Cardiac muscle cell (in vitro differentiated cells and primary cell): ENCODE measurements around the gene KRT7. TPM values are rescaled to one million over a fixed set of nuclear protein-coding genes. Genes with fewer than 3 reads are reported as not detected.

Experiments
- DNase-seq, 2 donors: peaks; one replicate each; pipeline versions ENCODE4 v3.0.0 to v3.0.0-alpha.2; 2010 to 2017; ENCODE audit warnings: low read depth in 1 of 2, low spot score in 1 of 2
- H3K27ac ChIP-seq: fragments of 200-600 bp; sonication (generic); 2 replicates; pipeline ENCODE4 v1.5.1; 2016
- H3K27me3 ChIP-seq: fragments of 200-600 bp; sonication (generic); 2 replicates; pipeline ENCODE4 v1.6.0; 2016; ENCODE audit warnings: control low read depth
- H3K36me3 ChIP-seq: fragments of 200-600 bp; sonication (generic); 2 replicates; pipeline ENCODE4 v1.5.1; 2016; ENCODE audit warnings: control low read depth
- H3K4me1 ChIP-seq: fragments of 200-600 bp; sonication (generic); 2 replicates; pipeline ENCODE4 v1.8.1; 2017; ENCODE audit warnings: low read depth, mild to moderate bottlenecking, mixed run types
- H3K4me3 ChIP-seq: fragments of 200-600 bp; sonication (generic); 2 replicates; pipeline ENCODE4 v1.5.1; 2016; ENCODE audit warnings: mild to moderate bottlenecking
- H3K9me3 ChIP-seq: fragments of 200-600 bp; sonication (generic); 2 replicates; pipeline ENCODE4 v1.5.1; 2017; ENCODE audit warnings: low read depth, mild to moderate bottlenecking, control low read depth
- CTCF ChIP-seq: IDR thresholded peaks from 2 replicates; pipeline ENCODE4 v1.5.1; 2012; ENCODE audit warnings: low read depth, mild to moderate bottlenecking, low read length
- polyA plus RNA-seq: library from polyadenylated mRNA; unstranded; fragments of >200 nt; fragmentation: Nextera tagmentation; extraction: Ambion mirVana; gene quantifications from 2 replicates; pipeline ENCODE4 v1.2.1, GENCODE V29; 2016
- total RNA-seq: library from RNA; depleted of rRNA; stranded (reverse); fragments of >200 nt; gene quantifications from 2 replicates; pipeline ENCODE4 v1.2.3, GENCODE V29; 2016

The KRT7 gene
- total and polyA plus RNA-seq, 2 experiments from 2014 or later = 0.36 to 0.50 TPM

GRCh38 chr12:52190860-52191729 lies 41.9 kb upstream of the KRT7 start:
- no peak overlapping the region for H3K27ac ChIP-seq
- H3K4me1 ChIP-seq = peaks cover 27% of the 10 kb centered on the region

GRCh38 chr12:52191841-52192791 lies 40.9 kb upstream of the KRT7 start, which contains the start of gene KRT80:
TSS of gene KRT80 (minus strand) at chr12:52192014. CDS start at chr12:52191902, 112 bp downstream.
- no peak for TF ChIP-seq CTCF
- Histone ChIP-seq H3K4me1 (peaks cover 27% of the 10 kb centered on the region), H3K27me3 (peaks cover 2% of the 10 kb centered on the region), H3K27ac (no peak within 1 kb of the TSS), H3K4me3 (no peak within 1 kb of the TSS), H3K9me3 (no peaks in the 10 kb centered on the region), H3K36me3 (no peaks in the 10 kb centered on the region)
- peak in 1 of 2 donors; percentile 99 for DNase-seq

More at GRCh38 chr12:52190860-52191729, 41.9 kb upstream of the KRT7 start:
- H3K27me3 ChIP-seq = peaks cover 2% of the 10 kb centered on the region
- no peak for TF ChIP-seq CTCF
- H3K9me3 ChIP-seq = no peaks in the 10 kb centered on the region
- DNase-seq = no peak
- H3K4me3 ChIP-seq = no peak overlapping the region
- H3K36me3 ChIP-seq = no peaks in the 10 kb centered on the region

- Histone ChIP-seq H3K36me3 (no peaks in the 10 kb centered on the region), H3K27ac (peak overlapping the region; percentile 35), H3K9me3 (no peaks in the 10 kb centered on the region), H3K4me1 (peaks cover 27% of the 10 kb centered on the region), H3K4me3 (no peak overlapping the region), H3K27me3 (peaks cover 3% of the 10 kb centered on the region)
- no peak for TF ChIP-seq CTCF
- DNase-seq = no peak
These were observed 39.5 kb upstream of the KRT7 start for GRCh38 chr12:52193532-52193931.

GRCh38 chr12:52193991-52194390 lies 39.1 kb upstream of the KRT7 start:
- Histone ChIP-seq H3K36me3 (no peaks in the 10 kb centered on the region), H3K4me1 (peaks cover 27% of the 10 kb centered on the region), H3K4me3 (no peak overlapping the region), H3K9me3 (no peaks in the 10 kb centered on the region), H3K27ac (peak overlapping the region; percentile 35), H3K27me3 (peaks cover 5% of the 10 kb centered on the region)
- TF ChIP-seq CTCF = no peak
- peak; percentile 80 to 85 for DNase-seq

- H3K27me3 ChIP-seq = peaks cover 3% of the 10 kb centered on the region
- H3K9me3 ChIP-seq = no peaks in the 10 kb centered on the region
- H3K36me3 ChIP-seq = no peaks in the 10 kb centered on the region
- no peak overlapping the region for H3K4me3 ChIP-seq
- H3K4me1 ChIP-seq = peaks cover 27% of the 10 kb centered on the region
- TF ChIP-seq CTCF = no peak
- H3K27ac ChIP-seq = no peak overlapping the region
- peak in 1 of 2 donors; percentile 89 for DNase-seq
These were observed 37.8 kb upstream of the KRT7 start for GRCh38 chr12:52195065-52195730.
